Stimulated activated CD8-positive, alpha-beta memory T cell treated with anti-CD3 and anti-CD28 coated beads, Interleukin-15, amount 100 ng/mL, for 4 hours (primary cell): ENCODE results near the gene DIDO1.

Experiments used
- DNase-seq, 2 donors: peaks; one replicate each; pipeline ENCODE4 v3.0.0-alpha.2; 2020; ENCODE audit warnings: low read depth in 2 of 2

Gene DIDO1

DNA sequence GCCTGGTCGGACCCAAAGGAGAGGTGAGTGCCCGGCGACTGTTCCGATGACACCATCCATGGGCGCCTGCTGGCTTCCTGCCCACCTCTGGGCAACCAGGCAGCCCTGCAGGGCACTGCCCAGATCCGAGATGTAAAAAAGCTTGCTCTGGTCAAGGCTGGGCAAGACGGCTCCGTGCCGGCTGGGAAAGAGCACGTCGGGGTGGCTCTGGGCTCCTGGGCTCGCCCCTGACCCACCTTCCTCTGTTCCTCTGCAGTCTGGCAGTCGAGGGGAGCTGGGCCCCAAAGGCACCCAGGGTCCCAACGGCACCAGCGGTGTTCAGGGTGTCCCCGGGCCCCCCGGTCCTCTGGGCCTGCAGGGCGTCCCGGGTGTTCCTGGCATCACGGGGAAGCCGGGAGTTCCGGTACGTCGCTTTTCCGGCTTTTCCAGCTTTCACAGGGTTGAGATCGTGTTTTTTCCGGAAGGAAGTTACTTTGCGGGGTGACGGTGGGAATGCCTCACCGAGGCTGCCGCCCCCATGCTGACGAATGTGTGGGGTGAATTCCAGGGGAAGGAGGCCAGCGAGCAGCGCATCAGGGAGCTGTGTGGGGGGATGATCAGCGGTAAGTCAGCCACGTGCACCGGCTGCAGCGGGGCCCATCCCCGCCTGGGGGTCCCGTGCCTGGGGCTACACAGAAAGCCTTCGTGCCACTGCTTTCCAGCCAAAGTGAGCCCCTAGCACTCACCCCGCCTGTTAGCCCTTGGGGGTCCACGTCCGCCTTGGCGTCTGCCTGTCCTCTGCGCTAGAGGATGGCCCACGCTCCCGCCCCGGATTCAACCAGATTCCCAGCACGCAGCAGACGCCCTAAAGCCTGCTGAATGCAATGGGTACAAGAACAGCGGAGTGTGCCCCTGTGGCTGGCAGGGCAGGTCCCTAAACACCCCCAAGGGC lies 90.1 kb downstream of the DIDO1 start:
- no peak for DNase-seq

DNA sequence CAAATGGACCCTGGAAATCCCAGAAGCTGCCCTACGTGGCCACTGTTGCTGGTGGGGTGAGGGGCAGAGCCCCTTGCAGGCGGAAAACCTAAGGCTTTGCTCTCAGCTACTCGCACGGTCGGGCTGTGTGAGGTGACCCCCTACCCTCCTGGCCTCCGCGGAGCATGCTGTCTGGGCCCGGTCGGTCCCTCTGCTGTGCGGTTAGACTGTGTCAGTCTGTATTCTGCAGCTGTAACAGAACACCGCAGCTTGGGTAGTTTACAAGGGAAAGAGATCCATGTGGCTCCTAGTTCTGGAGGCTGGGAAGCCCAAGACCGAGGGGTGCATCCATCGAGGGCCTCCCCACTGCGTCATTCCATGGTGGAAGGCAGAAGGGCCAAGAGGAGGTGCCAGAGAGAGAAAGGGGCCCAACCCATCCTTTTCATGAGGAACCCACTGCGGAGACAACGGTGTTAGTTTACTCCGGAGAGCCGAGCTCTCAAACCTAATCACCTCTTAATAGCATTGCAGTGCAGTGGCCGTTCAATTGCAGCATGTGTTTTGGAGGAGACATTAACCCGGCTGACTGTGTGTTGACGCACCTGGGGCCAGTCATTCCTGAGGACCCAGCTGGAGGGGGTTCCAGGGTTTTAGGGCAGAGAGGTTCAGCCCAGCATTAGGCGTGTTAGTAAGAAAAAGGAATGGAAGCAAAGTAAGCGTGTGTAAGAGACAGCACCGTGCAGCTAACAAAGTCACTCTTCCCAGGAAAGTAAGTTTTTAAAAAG lies 91.2 kb downstream of the DIDO1 start:
- no peak for DNase-seq

DNA sequence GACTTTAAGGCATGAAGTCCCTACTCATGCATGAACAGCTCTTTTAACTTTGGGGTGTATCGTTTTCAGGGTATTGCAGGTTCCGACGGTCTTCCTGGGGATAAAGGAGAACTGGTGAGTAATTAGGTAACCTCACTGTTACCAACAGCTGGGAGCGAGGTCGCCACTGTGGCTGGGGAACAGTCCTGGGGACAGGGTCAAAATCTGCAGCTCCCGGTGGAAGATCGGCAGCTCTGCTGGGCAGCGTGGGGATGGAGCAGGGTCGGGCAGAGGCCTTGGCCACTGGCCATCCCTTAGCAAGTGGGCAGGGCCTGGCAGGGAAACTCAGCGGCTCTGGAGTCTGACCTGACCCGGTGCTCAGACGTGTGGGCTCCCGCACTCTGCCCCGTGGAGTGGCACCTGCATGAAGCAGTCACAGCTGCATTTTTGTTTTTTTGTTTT lies 93.3 kb downstream of the DIDO1 start:
- DNase-seq = no peak

DNA sequence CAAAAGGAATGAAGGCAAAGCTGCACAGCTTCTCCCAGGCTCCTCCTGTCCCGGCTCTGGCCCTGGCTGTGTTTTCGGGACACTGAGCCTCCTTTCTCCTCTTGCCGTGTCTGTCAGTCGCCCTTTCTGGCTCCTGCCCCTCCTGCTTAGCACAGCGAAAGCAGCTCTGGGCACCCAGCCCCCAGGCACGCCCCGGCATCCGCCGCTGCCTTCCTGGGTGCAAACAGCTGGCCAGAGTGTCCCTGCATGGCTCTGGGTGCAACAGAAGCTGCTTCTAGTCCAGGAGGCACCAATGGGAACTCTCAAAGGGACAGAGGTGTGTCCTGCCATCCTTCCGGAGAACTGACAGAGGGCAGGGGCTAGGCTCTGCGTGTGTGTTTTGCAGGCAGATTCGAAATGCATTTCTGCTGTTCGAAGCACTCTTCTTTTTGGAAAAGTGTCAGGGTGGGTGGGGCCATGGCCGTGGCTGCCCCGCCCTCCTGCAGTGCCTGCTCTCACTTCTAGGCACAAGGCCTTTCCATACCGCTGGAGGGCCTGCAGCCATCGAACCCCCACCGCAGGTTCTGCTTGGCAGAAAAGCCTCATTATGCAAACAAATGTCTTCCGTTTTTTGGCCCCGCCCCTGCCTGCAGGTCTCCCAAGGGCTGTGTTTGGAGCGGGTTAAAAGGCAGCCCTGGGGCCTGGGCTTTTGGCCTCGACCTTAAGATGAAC lies 93.9 kb downstream of the DIDO1 start:
- no peak for DNase-seq

DNA sequence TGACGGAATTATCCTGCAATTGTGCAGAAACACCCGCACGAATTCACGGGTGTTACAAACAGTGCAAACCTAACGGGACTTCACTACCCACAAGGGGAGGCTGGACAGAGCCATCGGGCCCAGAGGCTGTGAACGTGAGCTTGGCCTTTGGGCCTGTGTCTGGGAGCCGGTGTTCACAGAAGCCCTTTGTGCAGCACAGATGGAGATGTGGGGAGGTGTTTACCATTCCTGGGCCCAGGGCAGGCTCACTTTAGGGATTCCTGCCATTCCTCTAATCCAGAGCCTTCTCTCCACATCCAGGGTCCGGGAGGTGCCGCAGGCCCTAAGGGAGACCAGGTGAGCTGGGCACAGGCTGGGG lies 94.5 kb downstream of the DIDO1 start:
- no peak for DNase-seq

DNA sequence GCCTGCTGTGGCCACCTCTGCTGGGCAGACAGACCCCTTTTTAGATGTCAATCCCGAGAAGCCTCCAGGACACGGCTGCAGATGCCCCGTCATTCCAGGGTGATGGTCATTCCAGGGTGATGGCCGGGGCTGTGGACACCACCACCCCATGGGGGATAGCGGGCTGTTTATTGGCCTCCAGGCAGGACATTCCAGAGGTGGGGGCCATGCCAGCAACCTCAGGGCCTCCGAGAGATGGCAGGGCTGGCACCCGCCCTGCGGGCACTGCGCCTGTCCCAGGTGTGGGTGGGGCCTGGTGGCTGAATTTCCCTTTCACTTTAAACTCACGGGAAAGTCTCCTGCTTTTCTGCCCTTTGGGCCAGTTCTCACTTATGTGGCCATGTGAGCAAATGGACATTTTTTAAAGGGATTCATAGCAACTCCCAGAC lies 94.9 kb downstream of the DIDO1 start:
- no peak for DNase-seq

DNA sequence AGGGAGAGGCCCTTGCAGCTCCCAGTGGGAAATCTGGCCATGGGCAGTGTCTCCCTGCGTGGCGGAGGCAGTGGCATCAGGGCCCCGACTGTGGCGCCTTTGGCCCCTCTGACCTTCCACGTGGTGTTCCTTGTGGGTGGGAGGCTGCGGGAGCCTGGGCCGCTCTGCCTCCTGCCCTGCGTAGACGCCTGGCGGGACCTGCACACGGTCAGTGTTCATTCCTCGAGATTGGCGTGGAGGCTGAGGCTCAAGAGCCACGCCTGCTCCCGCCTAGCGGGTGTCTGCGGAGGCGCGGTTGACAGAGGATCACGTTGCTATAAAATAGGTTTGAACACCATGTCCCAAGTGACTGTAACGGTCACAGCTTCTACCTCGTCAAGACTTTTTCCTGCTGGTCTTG lies 95.5 kb downstream of the DIDO1 start:
- DNase-seq = no peak

DNA sequence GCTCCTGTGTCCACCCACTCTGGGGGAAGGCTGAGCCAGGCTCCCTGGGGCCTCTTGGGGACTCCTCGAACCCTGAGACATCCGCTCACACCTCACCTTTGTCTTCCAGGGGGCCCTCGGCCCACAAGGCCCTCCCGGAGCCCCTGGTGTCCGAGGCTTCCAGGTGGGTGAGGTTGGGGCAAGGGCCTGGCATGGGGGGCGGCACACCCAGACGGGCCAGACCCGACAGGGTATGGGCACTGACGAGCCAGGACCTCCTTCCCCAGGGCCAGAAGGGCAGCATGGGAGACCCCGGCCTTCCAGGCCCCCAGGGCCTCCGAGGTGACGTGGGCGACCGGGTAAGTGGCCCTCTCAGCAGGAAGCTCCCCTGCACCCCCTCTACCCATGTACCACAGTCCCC lies 96.1 kb downstream of the DIDO1 start:
- no peak for DNase-seq

DNA sequence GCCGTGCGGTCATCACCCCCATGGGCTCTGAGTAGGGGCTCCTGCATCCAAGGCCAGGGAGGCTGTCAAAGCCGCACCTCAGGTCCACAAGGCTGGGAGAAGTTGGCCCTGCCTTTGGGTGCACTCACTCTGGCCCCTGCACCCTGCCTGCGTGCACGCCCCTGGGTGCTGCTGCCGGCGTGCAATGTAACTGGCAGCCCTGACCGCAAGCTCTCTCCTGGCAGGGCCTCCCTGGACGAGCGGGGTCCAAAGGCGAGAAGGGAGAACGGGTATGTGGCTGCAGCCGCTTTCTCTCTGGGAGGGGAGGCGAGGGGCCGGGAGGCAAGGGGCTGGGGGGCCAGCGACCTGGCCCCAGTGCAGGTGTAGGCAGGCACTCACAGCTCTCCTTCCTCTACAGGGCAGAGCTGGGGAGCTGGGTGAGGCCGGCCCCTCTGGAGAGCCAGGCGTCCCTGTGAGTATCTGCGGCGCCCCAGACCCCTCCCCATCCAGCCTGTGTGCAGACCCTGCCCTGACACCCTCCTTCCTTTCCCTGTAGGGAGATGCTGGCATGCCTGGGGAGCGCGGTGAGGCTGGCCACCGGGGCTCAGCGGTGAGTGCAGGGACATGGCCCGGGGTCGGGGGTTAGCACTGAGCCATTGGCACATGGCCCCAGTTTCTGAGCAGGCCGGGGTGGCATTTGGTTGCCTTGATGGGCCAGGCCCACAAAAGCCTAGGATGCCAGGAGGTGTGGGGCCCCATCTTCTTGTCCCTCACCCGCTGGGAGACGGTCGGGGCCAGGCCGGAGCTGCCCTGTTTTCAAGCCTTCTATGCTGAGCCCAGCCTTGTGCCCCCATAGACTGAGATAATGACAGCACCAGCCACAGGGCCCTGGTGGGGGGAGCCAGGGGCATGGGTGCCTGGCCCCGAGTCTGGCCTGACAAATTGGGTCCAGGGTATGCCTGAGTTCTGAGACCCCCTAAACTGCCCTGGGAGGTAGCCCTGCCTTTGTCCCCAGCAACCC lies 96.8 kb downstream of the DIDO1 start:
- DNase-seq = no peak

DNA sequence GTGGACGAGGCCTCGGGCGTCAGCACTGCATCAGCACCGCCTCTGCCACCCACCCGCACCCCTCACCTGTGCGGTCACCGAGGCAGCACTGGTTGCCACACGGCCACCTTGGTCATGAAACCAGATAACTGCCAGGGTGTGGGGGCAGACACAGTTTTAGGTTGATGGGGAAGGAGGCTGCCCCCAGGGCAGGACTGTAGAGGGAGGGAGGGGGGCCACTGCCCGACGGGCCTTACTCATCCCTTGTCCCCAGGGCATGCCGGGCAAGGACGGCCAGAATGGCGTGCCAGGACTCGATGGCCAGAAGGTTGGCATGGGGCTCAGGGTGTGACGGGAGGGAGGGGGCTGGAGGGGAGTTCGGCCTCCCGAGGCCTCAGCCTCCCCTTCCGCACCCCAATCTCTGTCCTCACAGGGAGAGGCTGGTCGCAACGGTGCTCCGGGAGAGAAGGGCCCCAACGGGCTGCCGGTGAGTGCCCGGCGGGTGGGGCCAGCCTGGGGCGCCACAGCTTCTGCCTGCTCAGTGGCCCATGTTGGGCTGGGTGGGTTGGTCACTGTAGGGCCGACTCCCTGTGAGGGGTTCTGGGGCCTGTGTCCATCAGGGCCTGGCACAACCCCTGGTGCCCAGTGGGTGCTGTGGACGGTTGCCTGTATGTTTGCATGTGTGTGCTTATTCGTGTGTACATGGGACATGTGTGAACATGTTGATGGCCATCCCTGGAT lies 97.6 kb downstream of the DIDO1 start:
- no peak for DNase-seq

DNA sequence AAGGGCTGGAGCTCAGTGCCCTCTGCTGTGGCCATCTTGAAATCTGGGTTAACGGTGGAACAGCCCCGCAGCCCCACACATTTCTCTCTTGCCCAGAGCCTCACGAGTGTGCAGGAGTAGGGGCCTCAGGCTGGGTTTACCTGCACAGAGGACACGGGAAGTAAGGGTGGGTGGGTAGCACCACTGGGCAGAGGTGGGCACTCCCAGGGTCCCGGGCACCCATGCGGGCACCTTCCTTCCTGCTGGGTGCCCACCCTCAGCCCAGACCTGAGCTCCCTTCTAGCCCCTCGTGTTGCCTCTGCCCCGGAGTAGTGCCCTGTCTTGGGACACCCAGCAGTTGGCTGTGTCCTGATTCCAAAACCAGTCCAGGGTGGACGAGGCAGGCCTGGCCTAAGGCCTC lies 98.3 kb downstream of the DIDO1 start:
- DNase-seq = no peak
